Measurements from ENCODE around the gene ACER3.

ACER3 gene

GRCh38 chr11:76892306-76892705, 31.6 kb downstream of the ACER3 start:
- TF ChIP-seq TOX (CRISPR knock-in tag; IDR thresholded peaks at IDR 0.05; ENCODE audit: borderline replicate concordance) (no peak), ZNF70 (CRISPR knock-in tag; IDR thresholded peaks at IDR 0.05) (no peak), PATZ1 (CRISPR knock-in tag; IDR thresholded peaks at IDR 0.05; ENCODE audit: borderline replicate concordance) (no peak), ZC3H10 (CRISPR knock-in tag; IDR thresholded peaks at IDR 0.05) (no peak), ZFP3 (CRISPR knock-in tag; IDR thresholded peaks at IDR 0.05) (no peak), ZFP30 (CRISPR knock-in tag; IDR thresholded peaks at IDR 0.05) (no peak), GLIS3 (CRISPR knock-in tag; IDR thresholded peaks at IDR 0.05) (no peak), ESRRG (CRISPR knock-in tag; IDR thresholded peaks at IDR 0.05) (no peak), SNAI2 (CRISPR knock-in tag; IDR thresholded peaks at IDR 0.05) (no peak), ARNTL (CRISPR knock-in tag; IDR thresholded peaks at IDR 0.05; ENCODE audit: borderline replicate concordance, low read depth) (no peak), RARB (CRISPR knock-in tag; IDR thresholded peaks at IDR 0.05) (no peak), ZNF8 (CRISPR knock-in tag; IDR thresholded peaks at IDR 0.05) (no peak), ISL1 (CRISPR knock-in tag; IDR thresholded peaks at IDR 0.05) (no peak), PPARA (CRISPR knock-in tag; IDR thresholded peaks at IDR 0.05; ENCODE audit: borderline replicate concordance) (no peak), CSDC2 (CRISPR knock-in tag; IDR thresholded peaks at IDR 0.05) (no peak)
- TF ChIP-seq, protein P1, sequence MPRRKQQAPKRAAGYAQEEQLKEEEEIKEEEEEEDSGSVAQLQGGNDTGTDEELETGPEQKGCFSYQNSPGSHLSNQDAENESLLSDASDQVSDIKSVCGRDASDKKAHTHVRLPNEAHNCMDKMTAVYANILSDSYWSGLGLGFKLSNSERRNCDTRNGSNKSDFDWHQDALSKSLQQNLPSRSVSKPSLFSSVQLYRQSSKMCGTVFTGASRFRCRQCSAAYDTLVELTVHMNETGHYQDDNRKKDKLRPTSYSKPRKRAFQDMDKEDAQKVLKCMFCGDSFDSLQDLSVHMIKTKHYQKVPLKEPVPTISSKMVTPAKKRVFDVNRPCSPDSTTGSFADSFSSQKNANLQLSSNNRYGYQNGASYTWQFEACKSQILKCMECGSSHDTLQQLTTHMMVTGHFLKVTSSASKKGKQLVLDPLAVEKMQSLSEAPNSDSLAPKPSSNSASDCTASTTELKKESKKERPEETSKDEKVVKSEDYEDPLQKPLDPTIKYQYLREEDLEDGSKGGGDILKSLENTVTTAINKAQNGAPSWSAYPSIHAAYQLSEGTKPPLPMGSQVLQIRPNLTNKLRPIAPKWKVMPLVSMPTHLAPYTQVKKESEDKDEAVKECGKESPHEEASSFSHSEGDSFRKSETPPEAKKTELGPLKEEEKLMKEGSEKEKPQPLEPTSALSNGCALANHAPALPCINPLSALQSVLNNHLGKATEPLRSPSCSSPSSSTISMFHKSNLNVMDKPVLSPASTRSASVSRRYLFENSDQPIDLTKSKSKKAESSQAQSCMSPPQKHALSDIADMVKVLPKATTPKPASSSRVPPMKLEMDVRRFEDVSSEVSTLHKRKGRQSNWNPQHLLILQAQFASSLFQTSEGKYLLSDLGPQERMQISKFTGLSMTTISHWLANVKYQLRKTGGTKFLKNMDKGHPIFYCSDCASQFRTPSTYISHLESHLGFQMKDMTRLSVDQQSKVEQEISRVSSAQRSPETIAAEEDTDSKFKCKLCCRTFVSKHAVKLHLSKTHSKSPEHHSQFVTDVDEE (CRISPR knock-in tag; IDR thresholded peaks at IDR 0.05): no peak
- TF ChIP-seq, protein P2, sequence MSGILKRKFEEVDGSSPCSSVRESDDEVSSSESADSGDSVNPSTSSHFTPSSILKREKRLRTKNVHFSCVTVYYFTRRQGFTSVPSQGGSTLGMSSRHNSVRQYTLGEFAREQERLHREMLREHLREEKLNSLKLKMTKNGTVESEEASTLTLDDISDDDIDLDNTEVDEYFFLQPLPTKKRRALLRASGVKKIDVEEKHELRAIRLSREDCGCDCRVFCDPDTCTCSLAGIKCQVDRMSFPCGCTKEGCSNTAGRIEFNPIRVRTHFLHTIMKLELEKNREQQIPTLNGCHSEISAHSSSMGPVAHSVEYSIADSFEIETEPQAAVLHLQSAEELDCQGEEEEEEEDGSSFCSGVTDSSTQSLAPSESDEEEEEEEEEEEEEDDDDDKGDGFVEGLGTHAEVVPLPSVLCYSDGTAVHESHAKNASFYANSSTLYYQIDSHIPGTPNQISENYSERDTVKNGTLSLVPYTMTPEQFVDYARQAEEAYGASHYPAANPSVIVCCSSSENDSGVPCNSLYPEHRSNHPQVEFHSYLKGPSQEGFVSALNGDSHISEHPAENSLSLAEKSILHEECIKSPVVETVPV (CRISPR knock-in tag; IDR thresholded peaks at IDR 0.05): no peak
- TF ChIP-seq, protein P3, sequence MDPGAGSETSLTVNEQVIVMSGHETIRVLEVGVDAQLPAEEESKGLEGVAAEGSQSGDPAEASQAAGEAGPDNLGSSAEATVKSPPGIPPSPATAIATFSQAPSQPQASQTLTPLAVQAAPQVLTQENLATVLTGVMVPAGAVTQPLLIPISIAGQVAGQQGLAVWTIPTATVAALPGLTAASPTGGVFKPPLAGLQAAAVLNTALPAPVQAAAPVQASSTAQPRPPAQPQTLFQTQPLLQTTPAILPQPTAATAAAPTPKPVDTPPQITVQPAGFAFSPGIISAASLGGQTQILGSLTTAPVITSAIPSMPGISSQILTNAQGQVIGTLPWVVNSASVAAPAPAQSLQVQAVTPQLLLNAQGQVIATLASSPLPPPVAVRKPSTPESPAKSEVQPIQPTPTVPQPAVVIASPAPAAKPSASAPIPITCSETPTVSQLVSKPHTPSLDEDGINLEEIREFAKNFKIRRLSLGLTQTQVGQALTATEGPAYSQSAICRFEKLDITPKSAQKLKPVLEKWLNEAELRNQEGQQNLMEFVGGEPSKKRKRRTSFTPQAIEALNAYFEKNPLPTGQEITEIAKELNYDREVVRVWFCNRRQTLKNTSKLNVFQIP (CRISPR knock-in tag; IDR thresholded peaks at IDR 0.05; ENCODE audit: borderline replicate concordance, low read depth): no peak
- ATAC-seq: no peak

DNA sequence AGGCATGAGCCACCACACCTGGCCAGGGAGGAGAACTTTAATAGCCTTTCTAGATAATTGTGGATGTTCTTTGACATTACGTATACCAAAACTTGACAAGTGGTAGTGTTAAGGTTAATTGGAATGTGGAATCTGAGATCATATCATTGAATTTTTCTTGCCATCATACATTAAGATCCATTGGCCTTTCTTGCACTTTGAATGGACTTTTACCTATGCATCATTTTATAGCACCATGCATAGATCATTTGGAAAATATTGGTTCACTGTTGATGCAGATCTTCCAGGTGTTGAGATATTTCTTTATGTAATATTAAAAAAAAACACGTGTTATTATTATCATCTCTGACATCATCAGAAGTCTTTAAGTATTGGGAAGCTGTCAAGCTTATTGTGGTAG, 36.5 kb downstream of the ACER3 start:
- TF ChIP-seq OSR1 (CRISPR knock-in tag; IDR thresholded peaks at IDR 0.05) (no peak), PATZ1 (CRISPR knock-in tag; IDR thresholded peaks at IDR 0.05; ENCODE audit: borderline replicate concordance) (no peak), ARNTL (CRISPR knock-in tag; IDR thresholded peaks at IDR 0.05; ENCODE audit: borderline replicate concordance, low read depth) (no peak), RARB (CRISPR knock-in tag; IDR thresholded peaks at IDR 0.05) (no peak), PPARA (CRISPR knock-in tag; IDR thresholded peaks at IDR 0.05; ENCODE audit: borderline replicate concordance) (no peak), TOX (CRISPR knock-in tag; IDR thresholded peaks at IDR 0.05; ENCODE audit: borderline replicate concordance) (no peak), ZNF565 (CRISPR knock-in tag; conservative IDR thresholded peaks at IDR 0.05; ENCODE audit: low read depth) (no peak), BACH2 (CRISPR knock-in tag; IDR thresholded peaks at IDR 0.05; ENCODE audit: borderline replicate concordance) (no peak), ISL1 (CRISPR knock-in tag; IDR thresholded peaks at IDR 0.05) (no peak), TCF4 (CRISPR knock-in tag; IDR thresholded peaks at IDR 0.05; ENCODE audit: borderline replicate concordance) (no peak), ZNF70 (CRISPR knock-in tag; IDR thresholded peaks at IDR 0.05) (no peak), ZFP3 (CRISPR knock-in tag; IDR thresholded peaks at IDR 0.05) (no peak)
- ATAC-seq: no peak

Data from SK-N-SH treated with all-trans-retinoic acid at 6 μM for 48 hours (cell line).